Spinal cord (tissue), 10 donors: ENCODE data around the gene ZFP90. TPM values are rescaled to one million over a fixed set of nuclear protein-coding genes. Genes with fewer than 3 reads are reported as not detected.

ENCODE experiments used
- DNase-seq, 6 donors: peaks; one replicate each; pipeline versions ENCODE4 v3.0.0 to v3.0.0-alpha.2; 2013 to 2015; ENCODE audit warnings: low spot score in 6 of 6, low read depth in 4 of 6
- H3K27ac ChIP-seq: one replicate; pipeline ENCODE4 v1.5.1; 2013; ENCODE audit warnings: low read depth, low read length, control low read depth
- H3K27me3 ChIP-seq: one replicate; pipeline ENCODE4 v1.6.1; 2013; ENCODE audit warnings: low read length; ENCODE audit not compliant: control insufficient read depth, insufficient read depth
- H3K36me3 ChIP-seq: one replicate; pipeline ENCODE4 v1.6.1; 2013; ENCODE audit warnings: low read length; ENCODE audit not compliant: control insufficient read depth, insufficient read depth
- H3K4me1 ChIP-seq: one replicate; pipeline ENCODE4 v1.6.1; 2013; ENCODE audit warnings: low read length; ENCODE audit not compliant: control insufficient read depth, insufficient read depth
- H3K4me3 ChIP-seq: one replicate; pipeline ENCODE4 v1.5.1; 2013; ENCODE audit warnings: low read depth, low read length, control low read depth
- H3K9me3 ChIP-seq: one replicate; pipeline ENCODE4 v1.6.1; 2013; ENCODE audit warnings: low read length; ENCODE audit not compliant: control insufficient read depth, insufficient read depth
- WGBS: methylation state at CpG from one replicate; pipeline ENCODE4 v1.1.5; 2013; ENCODE audit warnings: missing lambda C conversion rate; ENCODE audit not compliant: insufficient coverage; 5-methylcytosine and 5-hydroxymethylcytosine counted together
- polyA plus RNA-seq, 2 donors: library from polyadenylated mRNA; unstranded; fragments of 120-200 nt; gene quantifications; one replicate each; pipeline ENCODE4 v1.2.1, GENCODE V29; 2013; ENCODE audit not compliant: insufficient read length in 2 of 2
- total RNA-seq, 2 donors: library from RNA; depleted of rRNA in 1 of 2; stranded (reverse); fragments of 120-200 nt in 1 of 2; fragments of >200 nt in 1 of 2; gene quantifications; one replicate each; pipeline versions ENCODE4 v1.2.3 to v1.2.4, GENCODE V29; 2013 to 2014
- donor health status: healthy.

Gene ZFP90
- total and polyA plus RNA-seq, 4 donors = 43.1 to 65.6 (median 58.5) TPM

DNA sequence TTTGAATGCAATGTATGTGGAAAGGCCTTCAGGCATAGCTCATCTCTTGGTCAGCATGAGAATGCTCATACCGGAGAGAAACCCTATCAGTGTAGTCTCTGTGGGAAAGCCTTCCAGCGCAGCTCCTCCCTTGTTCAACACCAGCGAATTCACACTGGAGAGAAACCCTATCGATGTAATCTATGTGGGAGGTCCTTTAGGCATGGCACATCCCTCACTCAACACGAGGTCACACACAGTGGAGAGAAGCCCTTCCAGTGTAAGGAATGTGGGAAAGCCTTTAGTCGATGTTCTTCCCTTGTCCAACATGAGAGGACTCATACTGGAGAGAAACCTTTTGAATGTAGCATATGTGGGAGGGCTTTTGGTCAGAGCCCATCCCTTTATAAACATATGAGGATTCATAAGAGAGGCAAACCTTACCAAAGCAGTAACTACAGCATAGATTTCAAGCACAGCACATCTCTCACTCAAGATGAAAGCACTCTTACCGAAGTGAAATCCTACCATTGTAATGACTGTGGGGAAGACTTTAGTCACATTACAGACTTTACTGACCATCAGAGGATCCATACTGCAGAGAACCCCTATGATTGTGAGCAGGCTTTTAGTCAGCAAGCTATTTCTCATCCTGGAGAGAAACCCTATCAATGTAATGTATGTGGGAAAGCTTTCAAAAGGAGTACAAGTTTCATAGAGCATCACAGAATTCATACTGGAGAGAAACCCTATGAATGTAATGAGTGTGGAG is 24.7 kb downstream of the ZFP90 start:
- 100% methylated on average over 1 of the region's 7 CpGs for WGBS
- peaks cover 44% of the 10 kb centered on the region for H3K36me3 ChIP-seq

DNA sequence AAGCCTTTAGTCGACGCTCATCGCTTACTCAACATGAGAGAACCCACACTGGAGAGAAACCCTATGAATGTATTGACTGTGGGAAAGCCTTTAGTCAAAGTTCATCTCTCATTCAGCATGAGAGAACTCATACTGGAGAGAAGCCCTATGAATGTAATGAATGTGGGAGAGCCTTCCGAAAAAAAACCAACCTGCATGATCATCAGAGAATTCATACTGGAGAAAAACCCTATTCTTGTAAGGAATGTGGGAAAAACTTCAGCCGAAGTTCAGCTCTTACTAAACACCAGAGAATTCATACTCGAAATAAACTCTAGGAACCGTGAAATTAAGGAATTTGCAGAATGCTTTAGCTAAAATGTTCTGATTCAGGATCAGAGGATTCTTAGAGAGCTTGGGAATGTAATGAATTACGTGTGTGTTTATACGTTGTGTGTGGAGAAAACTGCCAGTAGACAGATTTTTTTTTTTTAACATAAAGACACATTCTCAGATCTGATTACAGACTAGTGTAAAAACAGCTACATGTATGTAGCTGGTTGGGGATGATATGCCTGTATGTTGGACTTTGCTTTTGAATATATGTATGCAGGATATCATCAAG is 25.4 kb downstream of the ZFP90 start:
- Histone ChIP-seq H3K4me1 (no peaks in the 10 kb centered on the region), H3K9me3 (peaks cover 54% of the 10 kb centered on the region), H3K27me3 (no peaks in the 10 kb centered on the region), H3K27ac (no peak overlapping the region), H3K4me3 (no peak overlapping the region), H3K36me3 (peaks cover 38% of the 10 kb centered on the region)
- 100% methylated on average over 1 of the region's 9 CpGs for WGBS
- DNase-seq = no peak

More for the DNA sequence above, 24.7 kb downstream of the ZFP90 start:
- Histone ChIP-seq H3K4me1 (no peaks in the 10 kb centered on the region), H3K27ac (no peak overlapping the region), H3K27me3 (no peaks in the 10 kb centered on the region), H3K9me3 (peaks cover 54% of the 10 kb centered on the region), H3K4me3 (no peak overlapping the region)
- no peak for DNase-seq

DNA sequence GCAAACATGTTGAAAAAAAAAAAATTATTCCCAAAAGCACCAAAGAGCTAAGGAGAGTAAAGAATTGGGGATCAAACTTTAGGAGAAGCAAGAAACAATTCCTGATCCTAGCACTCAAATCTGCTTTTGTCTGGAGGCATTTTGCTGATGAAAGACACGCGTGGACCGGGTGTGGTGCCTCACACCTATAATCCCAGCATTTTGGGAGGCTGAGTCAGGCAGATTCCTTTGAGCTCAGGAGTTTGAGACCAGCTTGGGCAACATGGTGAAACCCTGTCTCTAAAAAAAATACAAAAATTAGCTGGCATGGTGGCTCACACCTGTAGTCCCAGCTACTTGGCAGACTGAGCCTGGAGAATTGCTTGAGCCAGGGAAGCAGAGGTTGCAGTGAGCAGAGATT is 35.4 kb downstream of the ZFP90 start:
- H3K27me3 ChIP-seq = no peaks in the 10 kb centered on the region
- peaks cover 9% of the 10 kb centered on the region for H3K36me3 ChIP-seq
- H3K27ac ChIP-seq = no peak overlapping the region
- no peak overlapping the region for H3K4me3 ChIP-seq
- no peaks in the 10 kb centered on the region for H3K9me3 ChIP-seq
- DNase-seq = no peak
- WGBS = 100% methylated on average over 3 of the region's 3 CpGs
- no peaks in the 10 kb centered on the region for H3K4me1 ChIP-seq

DNA sequence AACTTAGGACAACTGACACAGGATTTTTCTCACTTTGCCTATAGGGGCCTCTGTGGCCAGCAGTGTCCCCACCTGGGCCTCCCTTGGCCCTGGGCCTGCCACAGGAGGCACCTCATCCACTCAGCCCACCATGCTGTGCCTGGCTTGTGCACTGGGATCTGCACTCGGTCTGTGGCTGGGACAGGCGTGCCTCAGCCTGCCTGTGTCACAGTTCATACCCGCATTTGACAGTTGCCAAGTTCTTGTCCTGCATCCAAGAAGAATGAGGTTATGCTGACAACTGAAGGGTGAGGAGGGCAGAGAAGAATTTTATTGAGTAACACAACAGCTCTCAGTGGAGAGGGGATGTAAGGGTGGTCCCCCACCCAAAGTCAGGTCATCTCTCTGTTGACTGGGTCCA is 36.0 kb downstream of the ZFP90 start:
- Histone ChIP-seq H3K27me3 (no peaks in the 10 kb centered on the region), H3K4me1 (no peaks in the 10 kb centered on the region), H3K9me3 (no peaks in the 10 kb centered on the region), H3K4me3 (no peak overlapping the region), H3K36me3 (peaks cover 10% of the 10 kb centered on the region), H3K27ac (no peak overlapping the region)
- WGBS = 100% methylated on average over 3 of the region's 3 CpGs
- no peak for DNase-seq

DNA sequence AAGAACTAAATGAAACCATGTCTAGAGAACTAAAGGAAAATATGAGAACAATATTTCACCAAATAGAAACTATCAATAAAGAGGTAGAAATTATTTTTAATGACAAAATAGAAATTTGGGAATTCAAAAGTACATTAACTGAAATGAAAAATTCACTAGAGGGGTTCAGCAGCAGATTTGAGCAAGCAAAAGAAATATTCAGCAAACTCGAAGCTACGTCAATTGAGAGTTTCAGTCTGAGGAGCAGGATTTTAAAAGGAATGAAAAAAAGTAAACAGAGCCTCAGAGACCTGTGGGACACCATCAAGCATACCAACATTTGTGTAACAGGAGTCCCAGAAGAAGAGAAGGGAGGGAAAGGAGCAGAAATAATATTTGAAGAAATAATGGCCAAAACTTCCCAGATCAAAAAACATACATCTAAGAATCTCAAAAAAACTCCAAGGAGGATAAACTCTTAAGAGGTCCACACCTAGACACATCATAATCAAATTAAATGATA is 38.3 kb downstream of the ZFP90 start:
- Histone ChIP-seq H3K27me3 (no peaks in the 10 kb centered on the region), H3K27ac (no peak overlapping the region), H3K4me1 (no peaks in the 10 kb centered on the region), H3K9me3 (no peaks in the 10 kb centered on the region), H3K4me3 (no peak overlapping the region), H3K36me3 (peaks cover 19% of the 10 kb centered on the region)
- 100% methylated on average over 2 of the region's 2 CpGs for WGBS
- DNase-seq = no peak

DNA sequence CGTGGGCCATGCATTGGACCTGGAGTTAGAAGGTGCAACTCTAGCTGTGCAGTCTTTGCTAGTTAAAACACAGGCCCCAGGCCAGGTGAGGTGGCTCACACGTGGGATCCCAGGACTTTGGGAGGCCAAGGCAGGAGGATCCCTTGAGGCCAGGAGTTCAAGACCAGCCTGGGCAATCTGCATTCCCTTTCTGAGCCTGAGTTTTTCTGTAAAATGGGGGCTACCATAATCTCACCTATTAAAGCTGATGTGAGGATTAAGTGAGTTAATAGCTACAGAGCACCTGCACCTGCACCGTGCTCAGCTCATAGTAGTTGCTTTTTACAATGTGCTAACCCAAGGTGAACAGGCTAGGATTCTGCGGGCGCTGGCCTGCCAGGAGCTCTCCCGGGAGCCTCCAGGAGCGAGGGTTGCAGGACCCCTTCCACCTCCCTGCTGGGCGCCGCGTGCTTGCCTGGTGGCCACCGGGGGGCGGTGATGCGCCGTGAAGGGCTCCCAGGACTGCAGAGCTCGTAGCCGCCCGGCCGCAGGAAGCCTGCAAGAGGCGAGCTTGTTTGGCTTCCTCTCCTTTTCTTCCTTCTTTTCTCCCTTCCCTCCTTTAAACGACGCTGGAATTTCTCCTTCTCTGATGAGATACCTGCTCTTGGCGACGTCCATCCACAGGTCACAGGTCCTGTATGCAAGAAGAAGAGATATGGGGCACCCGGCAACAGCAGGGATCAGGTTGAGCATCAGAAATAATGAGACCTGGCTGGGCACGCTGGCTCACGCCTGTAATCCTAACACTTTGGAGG is 51.3 kb downstream of the ZFP90 start:
- H3K4me3 ChIP-seq = no peak overlapping the region
- no peaks in the 10 kb centered on the region for H3K9me3 ChIP-seq
- H3K27ac ChIP-seq = no peak overlapping the region
- H3K27me3 ChIP-seq = no peaks in the 10 kb centered on the region
- peak in 5 of 6 donors; percentile 31 to 75 (median 42) for DNase-seq
- H3K4me1 ChIP-seq = peaks cover 9% of the 10 kb centered on the region
- H3K36me3 ChIP-seq = peaks cover 2% of the 10 kb centered on the region
- 15% methylated on average over 20 of the region's 26 CpGs for WGBS

DNA sequence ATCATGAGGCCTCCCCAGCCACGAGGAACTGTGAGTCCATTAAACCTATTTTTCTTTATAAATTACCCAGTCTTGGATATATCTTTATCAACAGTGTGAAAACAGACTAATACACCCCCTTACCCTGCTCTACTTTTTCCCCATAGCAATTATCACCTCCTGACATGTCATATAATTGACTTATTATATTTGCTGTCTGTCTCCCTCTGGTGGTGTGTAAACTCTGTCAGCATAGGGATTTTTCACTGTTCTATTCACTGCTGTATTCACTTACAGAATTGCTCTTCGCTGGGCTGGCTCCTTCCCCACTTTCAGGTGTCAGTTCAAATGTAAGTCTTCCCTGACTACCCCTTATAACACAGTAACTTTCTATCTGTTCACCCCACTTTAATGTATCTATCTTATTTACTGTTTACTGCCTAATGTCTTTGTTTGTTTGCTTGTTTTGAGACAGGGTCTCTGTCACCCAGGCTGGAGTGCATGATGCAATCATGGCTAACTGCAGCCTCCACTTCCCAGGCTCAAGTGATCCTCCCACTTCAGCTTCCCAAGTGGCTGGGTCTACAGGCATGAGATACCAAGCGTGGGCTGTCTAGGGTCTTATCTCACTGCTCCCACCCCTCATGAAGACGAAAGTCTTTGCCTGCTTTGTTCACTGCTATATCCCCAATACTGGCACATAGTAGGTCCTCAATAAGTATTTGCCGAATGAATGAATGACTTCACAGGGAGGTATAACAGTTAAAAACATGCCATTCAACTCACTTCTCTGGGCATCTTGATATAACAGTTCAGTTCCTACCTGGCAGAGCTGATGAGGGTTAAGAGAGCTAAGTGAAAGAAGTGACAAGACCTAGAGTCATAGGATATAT is 53.6 kb downstream of the ZFP90 start:
- Histone ChIP-seq H3K4me3 (no peak overlapping the region), H3K4me1 (peaks cover 9% of the 10 kb centered on the region), H3K9me3 (no peaks in the 10 kb centered on the region), H3K27ac (no peak overlapping the region), H3K27me3 (no peaks in the 10 kb centered on the region), H3K36me3 (peaks cover 2% of the 10 kb centered on the region)
- WGBS = 96% methylated on average over 3 of the region's 5 CpGs
- no peak for DNase-seq

DNA sequence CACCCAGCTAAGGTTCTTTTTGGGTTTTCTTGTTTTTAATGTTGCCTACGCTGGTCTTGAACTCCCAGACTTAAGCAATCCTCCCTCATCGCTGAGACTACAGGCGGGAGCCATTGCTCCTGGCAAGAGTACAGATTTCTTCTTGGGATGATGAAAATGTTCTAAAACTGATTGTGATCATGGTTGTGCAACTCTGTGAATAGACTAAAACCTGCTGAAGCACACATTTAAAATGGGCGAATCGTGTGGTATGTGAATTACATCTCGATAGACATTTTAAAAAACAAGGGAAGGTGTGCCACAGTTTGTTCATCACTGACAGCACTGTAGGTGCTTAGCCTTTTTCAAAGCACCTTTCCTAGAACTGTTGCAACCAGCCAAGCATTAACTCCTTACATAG is 57.2 kb downstream of the ZFP90 start:
- 96% methylated on average over 4 of the region's 6 CpGs for WGBS
- Histone ChIP-seq H3K9me3 (no peaks in the 10 kb centered on the region), H3K4me1 (no peaks in the 10 kb centered on the region), H3K4me3 (no peak overlapping the region), H3K36me3 (peaks cover 2% of the 10 kb centered on the region), H3K27ac (no peak overlapping the region), H3K27me3 (no peaks in the 10 kb centered on the region)
- DNase-seq = no peak

DNA sequence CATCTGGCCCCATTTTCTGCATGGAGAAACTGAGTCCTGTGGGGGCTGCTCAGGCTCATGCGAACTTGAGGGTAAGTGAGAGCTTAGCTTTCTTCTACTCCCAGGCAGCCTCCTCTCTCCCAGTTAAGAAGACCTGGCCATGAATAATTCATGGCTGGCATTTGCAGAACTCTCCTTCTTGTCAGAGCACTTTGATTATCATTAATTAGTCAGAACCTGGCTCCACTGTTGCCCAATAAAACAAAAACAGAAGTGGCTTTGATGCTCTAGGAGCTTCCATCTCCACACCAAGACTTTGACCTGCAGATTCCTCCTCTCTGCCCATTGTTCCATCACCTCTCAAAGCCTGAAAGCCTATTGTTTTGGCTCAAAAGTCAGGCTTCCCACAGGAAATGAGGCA is 60.5 kb downstream of the ZFP90 start:
- Histone ChIP-seq H3K27ac (no peak overlapping the region), H3K4me1 (no peaks in the 10 kb centered on the region), H3K27me3 (no peaks in the 10 kb centered on the region), H3K36me3 (no peaks in the 10 kb centered on the region), H3K9me3 (no peaks in the 10 kb centered on the region), H3K4me3 (no peak overlapping the region)
- DNase-seq = peak in 2 of 6 donors; percentile 16
- WGBS = no CpG with 5 or more reads among the region's 1 CpG
